Body of pancreas (tissue), 4 donors: ENCODE measurements around the gene TMEM212. TPM values are rescaled to one million over a fixed set of nuclear protein-coding genes. Genes with fewer than 3 reads are reported as not detected.

Source experiments
- ATAC-seq: fragments of 150-250 bp; one replicate; pipeline ENCODE4 v1.9.1; 2016
- DNase-seq, 4 donors: peaks; one replicate each; pipeline ENCODE4 v3.0.0-alpha.2; 2019
- H3K27ac ChIP-seq, 4 donors: fragments of 200-600 bp; sonication (generic); 1 replicate in 3 of 4; 2 replicates in 1 of 4; pipeline versions ENCODE4 v1.5.1 to v1.6.1; 2016 to 2019; ENCODE audit warnings: mild to moderate bottlenecking in 1 of 4, mixed read lengths in 1 of 4, moderate library complexity in 1 of 4
- H3K27me3 ChIP-seq, 2 donors: fragments of 200-600 bp; sonication (generic); one replicate each; pipeline ENCODE4 v1.6.0; 2016; ENCODE audit warnings: mild to moderate bottlenecking in 1 of 2
- H3K36me3 ChIP-seq, 2 donors: fragments of 200-600 bp; sonication (generic); replicated peaks in 1 of 2; 2 replicates each; pipeline ENCODE4 v1.5.1; 2016; ENCODE audit warnings: low read depth in 2 of 2; ENCODE audit not compliant: insufficient read depth in 1 of 2
- H3K4me1 ChIP-seq: fragments of 200-600 bp; sonication (generic); one replicate; pipeline ENCODE4 v1.6.0; 2016
- H3K4me3 ChIP-seq, 2 donors: fragments of 200-600 bp; sonication (generic); 1 replicate in 1 of 2; 2 replicates in 1 of 2; pipeline ENCODE4 v1.5.1; 2016 to 2019
- H3K9me3 ChIP-seq, 3 donors: fragments of 200-600 bp; sonication (generic); 1 replicate in 2 of 3; 2 replicates in 1 of 3; pipeline ENCODE4 v1.5.1; 2016
- POLR2A ChIP-seq, 3 donors: fragments of 450-650 bp; IDR thresholded peaks; one replicate each; pipeline ENCODE4 v1.6.1; 2016; ENCODE audit warnings: antibody characterized with exemption in 3 of 3, mild to moderate bottlenecking in 2 of 3
- WGBS, 2 donors: methylation state at CpG; one replicate each; pipeline ENCODE4 v1.1.5; 2017; 5-methylcytosine and 5-hydroxymethylcytosine counted together
- intact Hi-C: fragments of 100-400 bp; cut with DNase I; formaldehyde crosslinking; loops from one replicate; pipeline ENCODE4 v1.15.1; 2023
- total RNA-seq, 2 donors: library from RNA; depleted of rRNA; stranded (reverse); fragments of >200 nt; gene quantifications; one replicate each; pipeline ENCODE4 v1.1.0, GENCODE V29; 2016
- TF ChIP-seq, protein P1 (sequence below), 7 experiments: fragments of 450-650 bp in 4 of 7; fragments of 200-600 bp in 3 of 7; sonication (generic) in 3 of 7; IDR thresholded peaks; one replicate each; pipeline ENCODE4 v1.5.1; 2016 to 2019; ENCODE audit warnings: antibody characterized with exemption in 7 of 7

The TMEM212 gene
- total RNA-seq, 2 donors from 2014 or later, result not detected

- Histone ChIP-seq H3K4me3 (no peak overlapping the region), H3K9me3 (no peaks in the 10 kb centered on the region), H3K4me1 (peaks cover 29% of the 10 kb centered on the region), H3K27ac (peak overlapping the region in 1 of 4 donors; percentile 39), H3K36me3 (no peaks in the 10 kb centered on the region), H3K27me3 (no peaks in the 10 kb centered on the region)
- DNase-seq (no peak), ATAC-seq (no peak)
- 33 to 44% methylated on average over 6 of the region's 6 CpGs for WGBS, 2 donors
- intact Hi-C loops, result no loop called here
- TF ChIP-seq, protein P1, sequence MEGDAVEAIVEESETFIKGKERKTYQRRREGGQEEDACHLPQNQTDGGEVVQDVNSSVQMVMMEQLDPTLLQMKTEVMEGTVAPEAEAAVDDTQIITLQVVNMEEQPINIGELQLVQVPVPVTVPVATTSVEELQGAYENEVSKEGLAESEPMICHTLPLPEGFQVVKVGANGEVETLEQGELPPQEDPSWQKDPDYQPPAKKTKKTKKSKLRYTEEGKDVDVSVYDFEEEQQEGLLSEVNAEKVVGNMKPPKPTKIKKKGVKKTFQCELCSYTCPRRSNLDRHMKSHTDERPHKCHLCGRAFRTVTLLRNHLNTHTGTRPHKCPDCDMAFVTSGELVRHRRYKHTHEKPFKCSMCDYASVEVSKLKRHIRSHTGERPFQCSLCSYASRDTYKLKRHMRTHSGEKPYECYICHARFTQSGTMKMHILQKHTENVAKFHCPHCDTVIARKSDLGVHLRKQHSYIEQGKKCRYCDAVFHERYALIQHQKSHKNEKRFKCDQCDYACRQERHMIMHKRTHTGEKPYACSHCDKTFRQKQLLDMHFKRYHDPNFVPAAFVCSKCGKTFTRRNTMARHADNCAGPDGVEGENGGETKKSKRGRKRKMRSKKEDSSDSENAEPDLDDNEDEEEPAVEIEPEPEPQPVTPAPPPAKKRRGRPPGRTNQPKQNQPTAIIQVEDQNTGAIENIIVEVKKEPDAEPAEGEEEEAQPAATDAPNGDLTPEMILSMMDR (IDR thresholded peaks at IDR 0.05), result no peak
- no peak for TF ChIP-seq POLR2A (IDR thresholded peaks at IDR 0.05)
Measured at GRCh38 chr3:171840811-171841619, 2.1 kb upstream of the TMEM212 start.

GRCh38 chr3:171841620-171842000, 1.5 kb upstream of the TMEM212 start:
- Histone ChIP-seq H3K4me3 (no peak overlapping the region), H3K27ac (no peak overlapping the region), H3K36me3 (no peaks in the 10 kb centered on the region), H3K9me3 (no peaks in the 10 kb centered on the region), H3K4me1 (peaks cover 29% of the 10 kb centered on the region), H3K27me3 (no peaks in the 10 kb centered on the region)
- WGBS, 2 donors, result 33 to 45% methylated on average over 1 of the region's 1 CpG
- DNase-seq (no peak), ATAC-seq (no peak)
- TF ChIP-seq, protein P1 (IDR thresholded peaks at IDR 0.05), result no peak
- no peak for TF ChIP-seq POLR2A (IDR thresholded peaks at IDR 0.05)
- intact Hi-C loops, result no loop called here

DNA sequence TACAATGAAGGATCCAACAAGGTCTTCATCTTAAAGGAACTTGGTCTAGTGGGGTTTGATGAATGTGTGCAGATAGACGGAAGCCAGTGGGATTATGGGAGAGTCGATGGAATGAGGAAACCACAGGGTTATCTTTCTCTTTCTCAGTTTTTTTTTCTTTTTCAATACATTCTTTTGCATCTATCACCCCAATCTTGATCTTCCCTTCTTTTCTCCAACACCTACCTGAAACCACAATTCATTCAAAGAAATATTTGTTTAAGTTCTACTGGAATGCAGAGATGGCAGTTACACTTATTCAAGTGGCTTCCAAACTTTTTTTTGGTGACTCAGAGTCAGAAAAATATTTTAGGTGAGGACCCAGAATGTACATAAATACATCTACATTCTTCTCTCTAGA, 1.7 kb downstream of the TMEM212 start:
- TF ChIP-seq POLR2A (IDR thresholded peaks at IDR 0.05), result no peak
- Histone ChIP-seq H3K36me3 (no peaks in the 10 kb centered on the region), H3K27ac (no peak overlapping the region), H3K27me3 (no peaks in the 10 kb centered on the region), H3K9me3 (no peaks in the 10 kb centered on the region), H3K4me1 (peaks cover 19% of the 10 kb centered on the region), H3K4me3 (no peak overlapping the region)
- ATAC-seq (no peak), DNase-seq (no peak)
- intact Hi-C loops, result no loop called here
- WGBS, 2 donors, result 94 to 95% methylated on average over 2 of the region's 2 CpGs

DNA sequence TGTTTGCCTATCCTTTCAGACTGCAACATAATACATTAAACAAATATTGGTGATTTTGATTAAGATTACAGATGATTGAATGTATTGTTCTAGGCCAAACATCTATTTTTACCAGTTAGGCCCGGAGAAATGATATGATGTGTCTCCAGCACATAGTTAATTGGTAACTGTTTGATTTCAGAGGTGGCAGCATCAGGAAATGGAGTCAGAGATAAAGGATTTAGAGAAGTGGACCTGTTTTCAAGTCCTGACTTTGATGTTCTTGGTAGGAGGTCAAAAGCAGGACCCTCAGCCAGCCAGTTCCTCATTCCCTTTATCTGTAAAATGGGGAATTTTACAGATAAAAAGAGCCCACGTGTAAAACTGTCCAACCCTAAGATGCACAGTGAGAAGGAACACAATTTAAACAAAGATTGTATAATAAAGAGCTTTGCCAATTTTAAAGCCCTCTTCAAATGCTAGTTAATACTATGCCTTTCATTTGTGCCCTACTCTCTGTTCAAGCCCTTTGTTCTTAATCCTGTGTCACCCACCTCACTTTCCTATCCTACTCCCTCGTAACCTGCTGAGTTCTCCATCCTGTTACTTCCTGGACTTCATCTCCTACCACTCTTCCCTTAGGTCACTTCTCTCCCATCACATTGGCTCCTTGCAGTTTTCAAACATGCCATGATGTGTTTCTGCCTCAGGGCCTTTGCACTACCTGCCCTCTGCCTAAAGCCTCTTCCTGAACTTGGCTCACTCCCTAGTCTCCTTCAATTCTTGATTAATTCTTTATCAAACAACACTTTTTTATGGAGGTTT, 2.5 kb downstream of the TMEM212 start:
- WGBS, 2 donors, result 52% methylated on average over 3 of the region's 3 CpGs
- H3K4me1 ChIP-seq, result peaks cover 14% of the 10 kb centered on the region
- no peak overlapping the region for H3K4me3 ChIP-seq
- no peaks in the 10 kb centered on the region for H3K36me3 ChIP-seq
- intact Hi-C loops, result no loop called here
- H3K9me3 ChIP-seq, result no peaks in the 10 kb centered on the region
- ATAC-seq (no peak), DNase-seq (no peak)
- H3K27me3 ChIP-seq, result no peaks in the 10 kb centered on the region
- TF ChIP-seq POLR2A (IDR thresholded peaks at IDR 0.05), result no peak
- TF ChIP-seq, protein P1 (IDR thresholded peaks at IDR 0.05), result no peak
- no peak overlapping the region for H3K27ac ChIP-seq

DNA sequence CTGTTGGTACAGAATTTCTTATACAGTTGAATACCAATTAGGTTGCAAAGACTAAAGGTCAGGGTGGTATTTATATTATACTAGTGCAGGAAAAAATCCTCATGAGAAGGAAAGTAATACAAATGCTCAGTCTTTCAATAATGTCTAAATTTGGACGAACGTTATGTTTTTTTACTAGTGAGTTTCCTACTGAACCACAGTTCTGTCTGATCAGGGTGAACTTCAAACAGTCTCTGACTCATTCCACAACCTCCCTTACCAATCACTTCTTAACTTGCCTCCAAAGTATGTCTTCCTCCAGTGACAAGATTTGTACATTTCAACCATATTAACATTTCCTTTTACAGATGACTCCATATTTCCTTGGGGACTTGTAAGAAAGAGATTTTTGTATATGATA, 3.4 kb downstream of the TMEM212 start:
- intact Hi-C loops, result no loop called here
- 64 to 80% methylated on average over 2 of the region's 2 CpGs for WGBS, 2 donors
- TF ChIP-seq, protein P1 (IDR thresholded peaks at IDR 0.05), result no peak
- no peak for TF ChIP-seq POLR2A (IDR thresholded peaks at IDR 0.05)
- no peak for DNase-seq
- no peaks in the 10 kb centered on the region for H3K9me3 ChIP-seq
- ATAC-seq, result no peak
- no peaks in the 10 kb centered on the region for H3K36me3 ChIP-seq
- H3K27ac ChIP-seq, result no peak overlapping the region
- peaks cover 8% of the 10 kb centered on the region for H3K4me1 ChIP-seq
- no peak overlapping the region for H3K4me3 ChIP-seq
- H3K27me3 ChIP-seq, result no peaks in the 10 kb centered on the region
